ENCODE data around the gene KRTAP12-4. TPM values are rescaled to one million over a fixed set of nuclear protein-coding genes. Genes with fewer than 3 reads are reported as not detected.
"Not testable (repeated sequence)": the region's sequence is repeated elsewhere in the genome, so short reads cannot be mapped to it uniquely, and the experiment has no call there.

KRTAP12-4 gene
- total RNA-seq, 4 donors from 2014 or later: not detected

- Histone ChIP-seq H3K4me3 (no peak overlapping the region), H3K27me3 (peaks cover 0 to 61% (median 0%) of the 10 kb centered on the region in 4 donors), H3K36me3 (no peaks in the 10 kb centered on the region), H3K9me3 (peaks cover 0 to 19% (median 7%) of the 10 kb centered on the region in 3 donors), H3K4me1 (no peaks in the 10 kb centered on the region), H3K27ac (no peak overlapping the region)
- WGBS, 2 donors: 75 to 88% methylated on average over 7 to 8 of the region's 15 CpGs
- no peak for TF ChIP-seq POLR2A (IDR thresholded peaks at IDR 0.05)
- TF ChIP-seq, protein P1, sequence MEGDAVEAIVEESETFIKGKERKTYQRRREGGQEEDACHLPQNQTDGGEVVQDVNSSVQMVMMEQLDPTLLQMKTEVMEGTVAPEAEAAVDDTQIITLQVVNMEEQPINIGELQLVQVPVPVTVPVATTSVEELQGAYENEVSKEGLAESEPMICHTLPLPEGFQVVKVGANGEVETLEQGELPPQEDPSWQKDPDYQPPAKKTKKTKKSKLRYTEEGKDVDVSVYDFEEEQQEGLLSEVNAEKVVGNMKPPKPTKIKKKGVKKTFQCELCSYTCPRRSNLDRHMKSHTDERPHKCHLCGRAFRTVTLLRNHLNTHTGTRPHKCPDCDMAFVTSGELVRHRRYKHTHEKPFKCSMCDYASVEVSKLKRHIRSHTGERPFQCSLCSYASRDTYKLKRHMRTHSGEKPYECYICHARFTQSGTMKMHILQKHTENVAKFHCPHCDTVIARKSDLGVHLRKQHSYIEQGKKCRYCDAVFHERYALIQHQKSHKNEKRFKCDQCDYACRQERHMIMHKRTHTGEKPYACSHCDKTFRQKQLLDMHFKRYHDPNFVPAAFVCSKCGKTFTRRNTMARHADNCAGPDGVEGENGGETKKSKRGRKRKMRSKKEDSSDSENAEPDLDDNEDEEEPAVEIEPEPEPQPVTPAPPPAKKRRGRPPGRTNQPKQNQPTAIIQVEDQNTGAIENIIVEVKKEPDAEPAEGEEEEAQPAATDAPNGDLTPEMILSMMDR (IDR thresholded peaks at IDR 0.05): no peak
- intact Hi-C loops (cut with DNase I): no loop called here
- no peak for DNase-seq
Measured at GRCh38 chr21:44636209-44637017, 18.0 kb downstream of the KRTAP12-4 start.

DNA sequence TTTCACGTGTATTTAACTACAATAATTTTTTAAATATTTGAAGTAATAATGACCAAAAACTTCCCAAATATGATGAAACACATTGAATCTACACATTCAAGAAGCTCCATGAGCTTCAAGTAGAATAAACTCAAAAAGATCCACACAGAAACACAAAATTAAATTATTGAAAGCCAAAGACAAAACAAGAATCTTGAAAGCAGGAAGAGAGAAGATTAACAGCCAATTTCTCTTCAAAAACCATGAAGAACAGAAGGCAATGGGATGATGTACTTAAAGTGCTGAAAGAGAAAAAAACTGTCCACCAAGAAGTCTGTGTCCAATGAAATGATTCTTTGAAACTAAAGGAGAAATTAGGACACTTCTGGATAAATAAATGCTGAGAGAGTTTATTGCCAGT, 22.4 kb downstream of the KRTAP12-4 start:
- Histone ChIP-seq H3K4me1 (no peaks in the 10 kb centered on the region), H3K4me3 (no peak overlapping the region), H3K9me3 (peaks cover 0 to 26% (median 7%) of the 10 kb centered on the region in 3 donors), H3K36me3 (no peaks in the 10 kb centered on the region), H3K27ac (no peak overlapping the region), H3K27me3 (peaks cover 0 to 39% (median 0%) of the 10 kb centered on the region in 4 donors)
- intact Hi-C loops (cut with DNase I): no loop called here
- WGBS, 2 donors: 81 to 91% methylated on average over 1 of the region's 1 CpG
- TF ChIP-seq POLR2A (IDR thresholded peaks at IDR 0.05): no peak
- TF ChIP-seq, protein P1 (IDR thresholded peaks at IDR 0.05): no peak
- DNase-seq: no peak

- H3K9me3 ChIP-seq: peaks cover 0 to 26% (median 7%) of the 10 kb centered on the region in 3 donors
- no peak overlapping the region for H3K4me3 ChIP-seq
- no peak overlapping the region for H3K27ac ChIP-seq
- H3K27me3 ChIP-seq: peaks cover 0 to 42% (median 0%) of the 10 kb centered on the region in 4 donors
- H3K4me1 ChIP-seq: no peaks in the 10 kb centered on the region
- TF ChIP-seq, protein P1 (IDR thresholded peaks at IDR 0.05): no peak
- TF ChIP-seq POLR2A (IDR thresholded peaks at IDR 0.05): no peak
- 54 to 68% methylated on average over 2 of the region's 2 CpGs for WGBS, 2 donors
- no peak for DNase-seq
- intact Hi-C loops (cut with DNase I): no loop called here
- H3K36me3 ChIP-seq: no peaks in the 10 kb centered on the region
Measured at GRCh38 chr21:44630440-44630839, 24.0 kb downstream of the KRTAP12-4 start.

DNA sequence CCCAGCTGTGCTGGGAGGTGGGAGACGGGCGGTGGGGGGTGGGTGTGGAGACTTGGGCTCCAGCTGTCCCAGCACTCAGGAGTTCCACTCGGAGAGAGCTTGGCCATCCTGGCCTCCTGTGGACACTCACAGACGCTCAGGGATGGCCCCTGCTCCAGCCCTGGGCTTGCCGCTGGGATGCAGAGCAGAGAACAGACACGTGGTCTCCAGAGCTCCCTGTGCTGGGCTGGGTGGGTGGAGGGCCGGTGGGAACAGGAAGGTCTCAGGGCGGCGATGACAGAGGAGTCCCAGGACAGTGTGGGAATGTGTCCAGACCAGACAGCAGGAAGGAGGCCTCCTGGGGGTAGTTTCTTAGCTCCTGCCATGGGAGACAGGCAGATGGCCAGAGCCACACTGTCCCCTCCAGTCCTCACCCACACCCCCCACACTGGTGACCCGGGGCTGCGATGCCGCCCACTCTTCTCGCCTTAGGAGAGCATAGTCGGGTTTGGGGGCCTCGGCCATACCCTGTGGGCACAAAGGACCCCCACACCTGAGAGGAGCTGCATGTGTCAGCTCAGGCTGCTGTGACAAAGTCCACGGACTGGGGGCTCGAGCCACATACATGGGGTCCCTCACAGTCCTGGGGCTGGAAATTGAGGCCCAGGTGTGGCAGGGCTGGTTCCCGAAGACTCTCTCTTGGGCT, 25.6 kb downstream of the KRTAP12-4 start:
- TF ChIP-seq, protein P1 (IDR thresholded peaks at IDR 0.05): no peak
- no peak for TF ChIP-seq POLR2A (IDR thresholded peaks at IDR 0.05)
- no peak for DNase-seq
- Histone ChIP-seq H3K9me3 (peaks cover 0 to 35% (median 7%) of the 10 kb centered on the region in 3 donors), H3K4me3 (no peak overlapping the region), H3K27ac (no peak overlapping the region), H3K4me1 (no peaks in the 10 kb centered on the region), H3K27me3 (peaks cover 0 to 31% (median 0%) of the 10 kb centered on the region in 4 donors), H3K36me3 (no peaks in the 10 kb centered on the region)
- 79 to 85% methylated on average over 2 to 12 of the region's 18 CpGs for WGBS, 2 donors
- intact Hi-C loops (cut with DNase I): no loop called here

DNA sequence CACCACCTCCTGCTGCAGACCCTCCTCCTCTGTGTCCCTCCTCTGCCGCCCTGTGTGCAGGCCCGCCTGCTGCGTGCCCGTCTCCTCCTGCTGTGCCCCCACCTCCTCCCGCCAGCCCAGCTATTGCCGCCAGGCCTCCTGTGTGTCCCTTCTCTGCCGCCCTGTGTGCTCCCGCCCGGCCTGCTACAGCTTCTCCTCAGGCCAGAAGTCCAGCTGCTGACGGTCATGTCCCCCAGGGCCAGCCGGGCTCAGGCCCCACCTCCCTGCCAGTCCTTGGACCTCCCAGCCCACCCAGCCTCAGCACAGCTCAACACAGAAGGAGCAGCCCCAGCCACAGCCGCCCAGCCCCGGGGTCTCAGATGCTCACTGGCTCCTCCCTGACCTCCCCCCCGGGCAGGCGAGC, 26.6 kb downstream of the KRTAP12-4 start:
- H3K9me3 ChIP-seq: peaks cover 0 to 45% (median 14%) of the 10 kb centered on the region in 3 donors
- H3K36me3 ChIP-seq; H3K27ac ChIP-seq; intact Hi-C loops (cut with DNase I); DNase-seq; H3K4me3 ChIP-seq; H3K4me1 ChIP-seq: not testable (repeated sequence)
- WGBS, 2 donors: 40 to 53% methylated on average over 7 of the region's 15 CpGs
- H3K27me3 ChIP-seq: peaks cover 0 to 31% (median 0%) of the 10 kb centered on the region in 4 donors

DNA sequence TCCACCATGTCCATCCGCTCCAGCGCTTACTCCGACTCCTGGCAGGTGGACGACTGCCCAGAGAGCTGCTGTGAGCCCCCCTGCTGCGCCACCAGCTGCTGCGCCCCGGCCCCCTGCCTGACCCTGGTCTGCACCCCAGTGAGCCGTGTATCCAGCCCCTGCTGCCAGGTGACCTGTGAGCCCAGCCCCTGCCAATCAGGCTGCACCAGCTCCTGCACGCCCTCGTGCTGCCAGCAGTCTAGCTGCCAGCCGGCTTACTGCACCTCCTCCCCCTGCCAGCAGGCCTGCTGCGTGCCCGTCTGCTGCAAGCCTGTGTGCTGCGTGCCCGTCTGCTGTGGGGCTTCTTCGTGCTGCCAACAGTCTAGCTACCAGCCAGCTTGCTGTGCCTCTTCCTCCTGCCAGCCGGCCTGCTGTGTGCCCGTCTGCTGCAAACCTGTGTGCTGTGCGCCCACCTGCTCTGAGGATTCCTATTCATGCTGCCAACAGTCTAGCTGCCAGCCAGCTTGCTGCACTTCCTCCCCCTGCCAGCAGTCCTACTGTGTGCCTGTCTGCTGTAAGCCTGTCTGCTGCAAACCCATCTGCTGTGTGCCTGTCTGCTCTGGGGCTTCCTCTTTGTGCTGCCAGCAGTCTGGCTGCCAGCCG, 27.2 kb downstream of the KRTAP12-4 start:
- peaks cover 0 to 31% (median 0%) of the 10 kb centered on the region in 4 donors for H3K27me3 ChIP-seq

More for the DNA sequence above, 27.2 kb downstream of the KRTAP12-4 start:
- intact Hi-C loops (cut with DNase I); DNase-seq; H3K36me3 ChIP-seq; H3K4me1 ChIP-seq; H3K27ac ChIP-seq; H3K4me3 ChIP-seq: not testable (repeated sequence)
- 71 to 85% methylated on average over 10 of the region's 20 CpGs for WGBS, 2 donors
- peaks cover 0 to 47% (median 16%) of the 10 kb centered on the region in 3 donors for H3K9me3 ChIP-seq
